Bronchial epithelial cell (primary cell): Measurements from ENCODE around the gene ESR1. TPM values are rescaled to one million over a fixed set of nuclear protein-coding genes. Genes with fewer than 3 reads are reported as not detected.

Experiments used
- DNase-seq: peaks from one replicate; pipeline ENCODE4 v3.0.0-alpha.2; 2010; ENCODE audit warnings: low read depth
- FAIRE-seq: peaks from 2 replicates; lab custom pipeline; 2011; peaks lifted over from hg19 to GRCh38; lab: Jason Lieb, UNC
- H3K27me3 ChIP-seq: 2 replicates; pipeline ENCODE4 v1.5.1; 2011; ENCODE audit warnings: low read length; ENCODE audit not compliant: control insufficient read depth, insufficient read depth
- H3K36me3 ChIP-seq: 2 replicates; pipeline ENCODE4 v1.5.1; 2011; ENCODE audit warnings: low read length; ENCODE audit not compliant: control insufficient read depth, insufficient read depth
- H3K4me3 ChIP-seq: 2 replicates; pipeline ENCODE4 v1.5.1; 2011; ENCODE audit warnings: mild to moderate bottlenecking, low read depth, low read length, control low read depth
- CTCF ChIP-seq: IDR thresholded peaks from 2 replicates; pipeline ENCODE4 v1.5.1; 2011; ENCODE audit warnings: mild to moderate bottlenecking, moderate library complexity, low read length, control low read depth, inconsistent platforms; ENCODE audit not compliant: insufficient read depth, severe bottlenecking
- total RNA-seq: library from RNA; depleted of rRNA; stranded (reverse); fragments of >200 nt; gene quantifications from 2 replicates; pipeline ENCODE4 v1.2.1, GENCODE V29; 2014

Gene ESR1
- total RNA-seq, 1 donor from 2014 or later: under 0.01 TPM

DNA sequence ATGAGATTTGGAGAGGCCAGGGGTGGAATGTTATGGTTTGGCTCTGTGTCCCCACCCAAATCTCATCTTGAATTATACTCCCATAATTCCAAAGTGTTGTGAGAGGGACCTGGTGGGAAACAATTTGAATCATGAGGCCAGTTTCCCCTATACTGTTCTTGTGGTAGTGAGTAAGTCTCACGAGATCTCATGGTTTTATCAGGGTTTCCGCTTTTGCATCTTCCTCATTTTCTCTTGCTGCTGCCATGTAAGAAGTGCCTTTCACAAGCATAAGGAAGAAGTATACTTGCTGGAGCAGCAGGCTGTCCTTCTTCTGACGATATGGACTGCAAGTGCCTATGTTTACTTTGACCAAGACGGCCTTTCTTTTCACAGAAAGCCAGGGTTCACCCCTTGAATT, 270.5 kb downstream of the ESR1 start:
- Histone ChIP-seq H3K27me3 (no peaks in the 10 kb centered on the region), H3K4me3 (no peak overlapping the region), H3K36me3 (no peaks in the 10 kb centered on the region)
- FAIRE-seq (no peak), DNase-seq (no peak)
- no peak for TF ChIP-seq CTCF

DNA sequence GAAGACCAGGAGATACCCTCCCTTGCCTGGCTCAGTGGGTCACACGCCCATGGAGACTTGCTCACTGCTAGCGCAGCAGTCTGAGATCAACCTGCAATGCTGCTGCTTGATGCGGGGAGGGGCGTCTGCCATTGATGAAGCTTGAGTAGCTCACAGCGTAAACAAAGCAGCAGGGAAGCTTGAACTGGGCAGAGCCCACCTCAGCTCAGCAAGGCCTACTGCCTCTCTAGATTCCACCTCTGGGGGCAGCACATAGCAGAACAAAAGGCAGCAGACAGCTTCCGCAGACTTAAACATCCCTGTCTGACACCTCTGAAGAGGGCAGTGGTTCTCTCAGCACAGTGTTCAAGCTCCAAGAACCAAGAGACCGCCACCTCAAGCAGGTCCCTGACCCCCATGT, 271.3 kb downstream of the ESR1 start:
- no peak for TF ChIP-seq CTCF
- FAIRE-seq (no peak), DNase-seq (no peak)
- Histone ChIP-seq H3K4me3 (no peak overlapping the region), H3K36me3 (no peaks in the 10 kb centered on the region), H3K27me3 (no peaks in the 10 kb centered on the region)

DNA sequence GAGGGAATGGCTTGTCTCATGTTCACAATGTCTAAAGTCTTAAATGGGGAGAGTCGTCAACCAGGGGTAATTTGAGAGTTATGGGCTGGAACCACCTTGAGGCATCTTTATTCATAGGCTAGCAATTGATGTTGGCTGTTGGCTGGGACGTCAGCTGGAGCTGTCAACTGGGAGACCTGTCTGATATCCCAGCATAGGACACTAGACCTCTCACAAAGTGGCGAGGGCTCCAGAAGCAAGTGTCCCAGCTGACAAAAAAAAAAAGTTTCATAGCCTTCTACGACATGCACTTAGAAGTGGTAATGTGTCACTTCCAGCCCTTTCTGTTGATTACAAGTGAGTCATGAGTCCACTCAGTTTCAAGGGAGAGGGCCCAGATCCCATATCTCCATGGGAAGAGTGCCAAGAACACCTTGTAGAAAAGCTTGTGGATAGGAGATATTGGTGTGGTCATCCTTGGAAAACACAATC, 278.0 kb downstream of the ESR1 start:
- TF ChIP-seq CTCF: no peak
- FAIRE-seq (no peak), DNase-seq (peak; percentile 86)
- H3K4me3 ChIP-seq: no peak overlapping the region
- H3K36me3 ChIP-seq: no peaks in the 10 kb centered on the region
- H3K27me3 ChIP-seq: no peaks in the 10 kb centered on the region

DNA sequence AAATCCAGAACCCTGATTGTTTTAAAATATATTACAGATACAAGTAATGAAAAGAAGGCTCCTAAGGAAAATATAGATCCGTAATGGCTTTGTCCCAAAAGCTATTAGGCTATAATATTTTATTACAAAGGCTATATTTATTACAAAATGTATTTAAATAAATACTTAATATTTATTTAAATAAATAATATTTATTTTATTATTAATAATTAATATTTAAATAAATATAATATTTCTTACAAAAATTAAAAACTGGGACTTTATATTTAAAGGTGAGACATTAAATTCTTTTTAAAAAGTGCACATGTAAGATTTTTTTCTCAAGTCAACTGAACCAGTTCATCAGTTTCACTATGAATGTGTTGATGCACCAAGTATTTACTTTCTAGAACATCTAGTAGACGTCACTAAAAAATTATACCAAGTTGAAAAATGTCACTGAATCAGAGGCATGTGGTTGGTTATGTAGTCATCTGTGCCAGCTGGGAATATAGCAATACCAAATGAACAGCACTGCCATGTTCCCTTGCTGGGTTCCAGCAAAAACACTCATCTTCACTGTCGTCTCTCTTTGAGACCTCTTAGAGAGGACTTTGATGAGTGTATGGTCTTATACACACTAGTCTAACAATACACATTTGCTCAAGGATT, 278.9 kb downstream of the ESR1 start:
- DNase-seq (no peak), FAIRE-seq (no peak)
- H3K36me3 ChIP-seq: no peaks in the 10 kb centered on the region
- TF ChIP-seq CTCF: no peak
- no peak overlapping the region for H3K4me3 ChIP-seq
- no peaks in the 10 kb centered on the region for H3K27me3 ChIP-seq

- H3K36me3 ChIP-seq: no peaks in the 10 kb centered on the region
- H3K27me3 ChIP-seq: no peaks in the 10 kb centered on the region
- DNase-seq (no peak), FAIRE-seq (no peak)
- H3K4me3 ChIP-seq: no peak overlapping the region
- no peak for TF ChIP-seq CTCF
Measured at GRCh38 chr6:152087096-152087495, 279.6 kb downstream of the ESR1 start.

- no peak for TF ChIP-seq CTCF
- Histone ChIP-seq H3K36me3 (no peaks in the 10 kb centered on the region), H3K27me3 (no peaks in the 10 kb centered on the region), H3K4me3 (no peak overlapping the region)
- FAIRE-seq (no peak), DNase-seq (no peak)
Measured at GRCh38 chr6:152087701-152088100, 280.2 kb downstream of the ESR1 start.
